Trophoblast cell (in vitro differentiated cells and primary cell): ENCODE data around the gene GRAP2. TPM values are rescaled to one million over a fixed set of nuclear protein-coding genes. Genes with fewer than 3 reads are reported as not detected.

Source experiments
- DNase-seq, 2 donors: peaks; one replicate each; pipeline ENCODE4 v3.0.0-alpha.2; 2016
- H2AFZ ChIP-seq: 2 replicates; pipeline ENCODE4 v1.6.1; 2013; ENCODE audit warnings: low read length, moderate library complexity, mild to moderate bottlenecking; ENCODE audit not compliant: insufficient read depth, poor library complexity
- H2AK5ac ChIP-seq: 2 replicates; pipeline ENCODE4 v1.6.1; 2013; ENCODE audit warnings: mild to moderate bottlenecking, low read length
- H2BK120ac ChIP-seq: 2 replicates; pipeline ENCODE4 v1.6.1; 2013; ENCODE audit warnings: low read length, mild to moderate bottlenecking, moderate library complexity; ENCODE audit not compliant: insufficient read depth, poor library complexity
- H2BK12ac ChIP-seq: 2 replicates; pipeline ENCODE4 v1.6.1; 2013; ENCODE audit warnings: mild to moderate bottlenecking, low read length, moderate library complexity
- H2BK5ac ChIP-seq: 2 replicates; pipeline ENCODE4 v1.6.1; 2013; ENCODE audit warnings: low read length, low read depth, moderate library complexity, mild to moderate bottlenecking; ENCODE audit not compliant: poor library complexity
- H3K14ac ChIP-seq: 2 replicates; pipeline ENCODE4 v1.6.1; 2013; ENCODE audit warnings: mild to moderate bottlenecking, low read length
- H3K18ac ChIP-seq: 2 replicates; pipeline ENCODE4 v1.6.1; 2013; ENCODE audit warnings: mild to moderate bottlenecking, low read length
- H3K23ac ChIP-seq: 2 replicates; pipeline ENCODE4 v1.6.1; 2013; ENCODE audit warnings: low read length
- H3K27ac ChIP-seq: 2 replicates; pipeline ENCODE4 v1.5.1; 2013; ENCODE audit warnings: low read depth, mild to moderate bottlenecking, inconsistent platforms, low read length, moderate library complexity
- H3K27me3 ChIP-seq: 2 replicates; pipeline ENCODE4 v1.6.1; 2013; ENCODE audit warnings: inconsistent platforms, mild to moderate bottlenecking, low read length, moderate library complexity; ENCODE audit not compliant: insufficient read depth
- H3K36me3 ChIP-seq, 2 experiments: 1 replicate in 1 of 2; 2 replicates in 1 of 2; pipeline ENCODE4 v1.6.1; 2013; ENCODE audit warnings: low read length in 2 of 2, mild to moderate bottlenecking in 2 of 2, moderate library complexity in 1 of 2; ENCODE audit not compliant: insufficient read depth in 2 of 2, control insufficient read depth in 1 of 2
- H3K4ac ChIP-seq: 2 replicates; pipeline ENCODE4 v1.6.1; 2013; ENCODE audit warnings: low read depth, mild to moderate bottlenecking, low read length, moderate library complexity
- H3K4me1 ChIP-seq, 2 experiments: 1 replicate in 1 of 2; 2 replicates in 1 of 2; pipeline ENCODE4 v1.6.1; 2013; ENCODE audit warnings: low read length in 2 of 2, mild to moderate bottlenecking in 2 of 2, moderate library complexity in 1 of 2; ENCODE audit not compliant: insufficient read depth in 2 of 2, control insufficient read depth in 1 of 2
- H3K4me2 ChIP-seq: 2 replicates; pipeline ENCODE4 v1.6.1; 2013; ENCODE audit warnings: inconsistent platforms, mild to moderate bottlenecking, low read length, moderate library complexity
- H3K4me3 ChIP-seq: 2 replicates; pipeline ENCODE4 v1.5.1; 2013; ENCODE audit warnings: mild to moderate bottlenecking, low read depth, low read length, inconsistent platforms
- H3K79me1 ChIP-seq: one replicate; pipeline ENCODE4 v1.6.1; 2013; ENCODE audit warnings: low read length
- H3K79me2 ChIP-seq: 2 replicates; pipeline ENCODE4 v1.6.1; 2013; ENCODE audit warnings: low read length, mild to moderate bottlenecking; ENCODE audit not compliant: control insufficient read depth, insufficient read depth, poor library complexity
- H3K9ac ChIP-seq: 2 replicates; pipeline ENCODE4 v1.6.1; 2013; ENCODE audit warnings: mild to moderate bottlenecking, low read length
- H3K9me3 ChIP-seq: 2 replicates; pipeline ENCODE4 v1.6.1; 2013; ENCODE audit warnings: low read depth, mild to moderate bottlenecking, control low read depth, inconsistent platforms, low read length; ENCODE audit not compliant: insufficient read depth
- H4K12ac ChIP-seq: 2 replicates; pipeline ENCODE4 v1.6.1; 2013; ENCODE audit warnings: low read depth, mild to moderate bottlenecking, low read length, moderate library complexity
- H4K8ac ChIP-seq: 2 replicates; pipeline ENCODE4 v1.6.1; 2013; ENCODE audit warnings: low read depth, mild to moderate bottlenecking, low read length, moderate library complexity
- H4K91ac ChIP-seq: one replicate; pipeline ENCODE4 v1.6.1; 2013; ENCODE audit warnings: low read depth, mild to moderate bottlenecking, low read length, moderate library complexity
- WGBS: extraction: QIAGEN DNeasy Blood & Tissue Kit; methylation state at CpG from one replicate; pipeline ENCODE4 v1.1.7; 2013; ENCODE audit warnings: missing lambda C conversion rate; ENCODE audit not compliant: insufficient read length, insufficient coverage; ENCODE audit errors: extremely low coverage; 5-methylcytosine and 5-hydroxymethylcytosine counted together
- polyA plus RNA-seq: library from polyadenylated mRNA; stranded (reverse); fragments of 200-250 nt; gene quantifications from 2 replicates; pipeline ENCODE4 v1.2.3, GENCODE V29; 2013

The GRAP2 gene
- polyA plus RNA-seq: 0.07 and 0.27 TPM in 2 replicates

- Histone ChIP-seq H3K27me3 (no peaks in the 10 kb centered on the region), H3K4me1 (no peaks in the 10 kb centered on the region), H4K8ac (no peak within 1 kb of the TSS), H2BK120ac (no peak within 1 kb of the TSS), H3K4me2 (no peak within 1 kb of the TSS), H3K4ac (no peak within 1 kb of the TSS), H2BK12ac (no peak within 1 kb of the TSS), H3K23ac (no peak within 1 kb of the TSS), H2AK5ac (no peak within 1 kb of the TSS), H2AFZ (no peak within 1 kb of the TSS), H3K18ac (no peak within 1 kb of the TSS), H2BK5ac (no peak within 1 kb of the TSS), H3K79me1 (no peaks in the 10 kb centered on the region), H3K79me2 (no peaks in the 10 kb centered on the region), H3K4me3 (no peak within 1 kb of the TSS), H3K9me3 (no peaks in the 10 kb centered on the region), H4K12ac (no peak within 1 kb of the TSS), H3K27ac (no peak within 1 kb of the TSS), H3K14ac (no peak within 1 kb of the TSS), H4K91ac (no peak within 1 kb of the TSS), H3K9ac (no peak within 1 kb of the TSS), H3K36me3 (no peaks in the 10 kb centered on the region)
- no peak for DNase-seq
- WGBS: no CpG with 5 or more reads among the region's 4 CpGs
Measured at GRCh38 chr22:39900306-39901227, at the start of gene GRAP2. GRAP2 (plus strand) TSS chr22:39901084; CDS start chr22:39947107, 46,023 bp downstream.

- Histone ChIP-seq H3K18ac (no peak overlapping the region), H2BK5ac (no peak overlapping the region), H3K79me1 (no peaks in the 10 kb centered on the region), H3K14ac (no peak overlapping the region), H3K27me3 (no peaks in the 10 kb centered on the region), H2BK12ac (no peak overlapping the region), H3K4me1 (no peaks in the 10 kb centered on the region), H2AK5ac (no peak overlapping the region), H4K8ac (no peak overlapping the region), H3K9ac (no peak overlapping the region), H4K91ac (no peak overlapping the region), H3K4me3 (no peak overlapping the region), H3K79me2 (no peaks in the 10 kb centered on the region), H2BK120ac (no peak overlapping the region), H3K27ac (no peak overlapping the region), H3K36me3 (no peaks in the 10 kb centered on the region), H4K12ac (no peak overlapping the region), H2AFZ (no peak overlapping the region), H3K23ac (no peak overlapping the region), H3K4me2 (no peak overlapping the region), H3K4ac (no peak overlapping the region), H3K9me3 (no peaks in the 10 kb centered on the region)
- DNase-seq: no peak
- no CpG with 5 or more reads among the region's 4 CpGs for WGBS
Measured at GRCh38 chr22:39851606-39852315, 49.1 kb upstream of the GRAP2 start.

GRCh38 chr22:39852799-39853198 lies 48.1 kb upstream of the GRAP2 start:
- WGBS: no CpG with 5 or more reads among the region's 2 CpGs

GRCh38 chr22:39856588-39856987 lies 44.3 kb upstream of the GRAP2 start:
- no peaks in the 10 kb centered on the region for H3K4me1 ChIP-seq
- H3K18ac ChIP-seq: no peak overlapping the region
- H2BK12ac ChIP-seq: no peak overlapping the region
- no peaks in the 10 kb centered on the region for H3K79me2 ChIP-seq
- H3K9me3 ChIP-seq: no peaks in the 10 kb centered on the region
- no peaks in the 10 kb centered on the region for H3K36me3 ChIP-seq
- H4K12ac ChIP-seq: no peak overlapping the region
- H3K79me1 ChIP-seq: no peaks in the 10 kb centered on the region
- H3K4me3 ChIP-seq: no peak overlapping the region
- no peak for DNase-seq
- H4K91ac ChIP-seq: no peak overlapping the region
- no peak overlapping the region for H3K27ac ChIP-seq
- no peak overlapping the region for H2BK5ac ChIP-seq
- no peak overlapping the region for H2AFZ ChIP-seq
- H3K4ac ChIP-seq: no peak overlapping the region
- no peak overlapping the region for H4K8ac ChIP-seq
- no peak overlapping the region for H3K4me2 ChIP-seq
- no peak overlapping the region for H3K9ac ChIP-seq
- no CpG with 5 or more reads among the region's 4 CpGs for WGBS
- no peaks in the 10 kb centered on the region for H3K27me3 ChIP-seq
- no peak overlapping the region for H2BK120ac ChIP-seq
- H3K14ac ChIP-seq: no peak overlapping the region
- H2AK5ac ChIP-seq: no peak overlapping the region
- no peak overlapping the region for H3K23ac ChIP-seq

More at GRCh38 chr22:39852799-39853198, 48.1 kb upstream of the GRAP2 start:
- H3K27me3 ChIP-seq: no peaks in the 10 kb centered on the region
- H3K9me3 ChIP-seq: no peaks in the 10 kb centered on the region
- no peak overlapping the region for H3K18ac ChIP-seq
- H3K9ac ChIP-seq: no peak overlapping the region
- no peak overlapping the region for H2AFZ ChIP-seq
- H2BK5ac ChIP-seq: no peak overlapping the region
- no peak overlapping the region for H3K4me3 ChIP-seq
- no peak overlapping the region for H4K91ac ChIP-seq
- no peak overlapping the region for H2BK12ac ChIP-seq
- H3K79me1 ChIP-seq: no peaks in the 10 kb centered on the region
- no peak overlapping the region for H3K14ac ChIP-seq
- no peak overlapping the region for H3K23ac ChIP-seq
- no peak overlapping the region for H2AK5ac ChIP-seq
- H3K27ac ChIP-seq: no peak overlapping the region
- no peak overlapping the region for H3K4me2 ChIP-seq
- H4K12ac ChIP-seq: no peak overlapping the region
- no peaks in the 10 kb centered on the region for H3K79me2 ChIP-seq
- H3K4ac ChIP-seq: no peak overlapping the region
- H3K4me1 ChIP-seq: no peaks in the 10 kb centered on the region
- H3K36me3 ChIP-seq: no peaks in the 10 kb centered on the region
- no peak overlapping the region for H2BK120ac ChIP-seq
- DNase-seq: no peak
- no peak overlapping the region for H4K8ac ChIP-seq
